Activated CD4-positive, alpha-beta memory T cell treated with anti-CD3 and anti-CD28 coated beads for 36 hours (primary cell): ENCODE measurements around the gene POU3F4. TPM values are rescaled to one million over a fixed set of nuclear protein-coding genes. Genes with fewer than 3 reads are reported as not detected.

Experiments used
- CTCF ChIA-PET: fragments of 350-600 bp; sonication (Branson Sonifier 250); formaldehyde crosslinking; loops from one replicate; lab custom pipeline; 2021; ENCODE audit warnings: antibody characterized with exemption, inconsistent platforms; lab: Charles Lee
- POLR2A ChIA-PET: fragments of 350-600 bp; sonication (Branson Sonifier 250); formaldehyde crosslinking; loops from one replicate; lab custom pipeline; 2021; ENCODE audit warnings: antibody characterized with exemption; lab: Charles Lee
- DNase-seq: peaks from one replicate; pipeline ENCODE4 v3.0.0-alpha.2; 2020
- H3K27ac Mint-ChIP-seq: one replicate; pipeline ENCODE4 v1.8.0; 2021; ENCODE audit warnings: mixed read lengths
- H3K27me3 Mint-ChIP-seq: one replicate; pipeline ENCODE4 v1.8.0; 2021; ENCODE audit warnings: mixed read lengths
- H3K36me3 Mint-ChIP-seq: one replicate; pipeline ENCODE4 v1.8.0; 2021; ENCODE audit warnings: mixed read lengths
- H3K4me1 Mint-ChIP-seq: one replicate; pipeline ENCODE4 v1.8.0; 2021; ENCODE audit warnings: low read depth, mixed read lengths
- H3K4me3 Mint-ChIP-seq: one replicate; pipeline ENCODE4 v1.8.0; 2021; ENCODE audit warnings: mild to moderate bottlenecking, mixed read lengths
- H3K9me3 Mint-ChIP-seq: one replicate; pipeline ENCODE4 v1.8.0; 2021; ENCODE audit warnings: mixed read lengths
- intact Hi-C: fragments of 100-400 bp; cut with micrococcal nuclease; formaldehyde crosslinking; loops from one replicate; pipeline ENCODE4 v1.15.1; 2023
- total RNA-seq, 2 experiments: library from RNA; stranded (reverse); gene quantifications; one replicate each; pipeline ENCODE4 v1.2.3, GENCODE V29; 2021

POU3F4 gene
- total RNA-seq: not detected

- ChIA-PET CTCF (no interaction called here), POLR2A (no interaction called here)
- intact Hi-C loops: no loop called here
- Mint-ChIP-seq H3K4me1 (peaks cover 4% of the 10 kb centered on the region), H3K27ac (no peak within 1 kb of the TSS), H3K4me3 (no peak within 1 kb of the TSS), H3K27me3 (peaks cover 56% of the 10 kb centered on the region), H3K9me3 (no peaks in the 10 kb centered on the region), H3K36me3 (peaks cover 2% of the 10 kb centered on the region)
- DNase-seq: no peak
These were observed at the start of gene POU3F4 for GRCh38 chrX:83508006-83508405. TSS of gene POU3F4 (plus strand) at chrX:83508290. CDS start at chrX:83508325, 35 bp downstream.

DNA sequence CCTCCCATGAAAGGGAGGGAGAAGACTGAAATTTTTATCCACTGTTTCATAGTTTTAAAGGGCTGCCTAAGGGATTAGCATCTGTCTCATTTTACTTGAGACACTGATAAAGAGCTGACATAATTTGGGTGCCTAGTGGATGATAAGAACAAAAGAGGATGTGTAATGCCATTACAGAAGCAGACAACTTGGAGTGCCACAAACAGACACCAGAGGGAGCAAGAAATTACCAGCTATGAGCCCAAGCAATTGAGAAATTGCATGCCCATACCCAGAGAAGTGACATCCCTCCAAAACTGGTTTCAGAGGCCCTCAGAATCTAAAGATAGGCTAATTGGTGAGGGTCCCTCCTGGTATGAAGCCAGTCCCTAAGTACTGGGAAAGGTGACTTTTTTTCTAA, 38.5 kb upstream of the POU3F4 start:
- intact Hi-C loops: loop anchor here (1.0 kb wide), 1 partner anchor 166 kb away; no protein-coding TSS in a partner anchor
- Mint-ChIP-seq H3K4me1 (no peaks in the 10 kb centered on the region), H3K27me3 (no peaks in the 10 kb centered on the region), H3K4me3 (no peak overlapping the region), H3K27ac (no peak overlapping the region), H3K9me3 (no peaks in the 10 kb centered on the region), H3K36me3 (no peaks in the 10 kb centered on the region)
- POLR2A ChIA-PET: no interaction called here
- DNase-seq: no peak
- CTCF ChIA-PET: interaction anchor here (1.4 to 1.8 kb wide), 2 partner anchors 165 to 166 kb away, joined by 3 to 5 read pairs; no protein-coding TSS in a partner anchor

DNA sequence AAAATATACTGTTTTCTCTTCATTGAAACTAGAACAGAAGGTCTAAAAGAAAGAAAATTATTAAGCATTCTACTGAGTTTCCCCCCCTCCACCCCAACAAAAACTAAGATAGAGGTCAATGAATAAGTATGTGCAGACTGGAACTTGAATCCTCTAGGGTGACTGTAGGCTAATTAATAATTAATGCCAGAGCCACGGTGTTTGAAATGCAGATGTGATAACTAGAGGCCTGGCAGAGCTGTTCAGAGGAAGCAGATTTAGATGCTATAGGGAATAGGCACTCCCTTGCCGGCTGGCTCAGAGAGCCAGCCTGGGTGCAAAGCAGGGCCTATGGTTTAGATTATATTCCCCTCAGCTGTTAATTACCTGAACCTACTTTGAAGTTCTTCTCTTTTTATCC, 12.2 kb upstream of the POU3F4 start:
- Mint-ChIP-seq H3K27me3 (no peaks in the 10 kb centered on the region), H3K4me3 (no peak overlapping the region), H3K36me3 (no peaks in the 10 kb centered on the region), H3K27ac (no peak overlapping the region), H3K4me1 (no peaks in the 10 kb centered on the region), H3K9me3 (no peaks in the 10 kb centered on the region)
- intact Hi-C loops: no loop called here
- CTCF ChIA-PET: no interaction called here
- POLR2A ChIA-PET: no interaction called here
- DNase-seq: no peak

DNA sequence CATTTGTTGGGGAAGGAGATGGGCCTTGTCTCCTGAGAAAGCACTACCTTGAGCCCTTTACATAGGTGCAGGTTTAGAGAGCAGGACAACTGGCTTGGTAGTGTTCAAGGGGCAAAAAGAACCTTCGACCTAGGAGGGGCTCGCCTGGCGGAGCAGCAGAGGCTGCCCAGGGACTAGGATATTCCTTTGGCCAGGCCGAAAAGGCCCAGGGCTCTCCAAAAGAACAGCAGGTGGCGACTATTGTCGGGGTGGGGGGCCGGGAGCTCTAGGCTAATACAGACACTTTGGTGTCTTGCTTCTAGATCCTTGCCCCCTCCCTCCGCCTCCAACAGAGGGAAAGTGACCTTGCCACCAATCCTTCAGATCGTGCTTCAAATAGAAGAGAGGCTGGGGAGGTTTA, 7.1 kb upstream of the POU3F4 start:
- CTCF ChIA-PET: no interaction called here

GRCh38 chrX:83501530-83501929, 6.6 kb upstream of the POU3F4 start:
- peaks cover 26% of the 10 kb centered on the region for H3K27me3 Mint-ChIP-seq
- intact Hi-C loops: no loop called here

More for the DNA sequence above, 7.1 kb upstream of the POU3F4 start:
- no peaks in the 10 kb centered on the region for H3K4me1 Mint-ChIP-seq
- no peaks in the 10 kb centered on the region for H3K9me3 Mint-ChIP-seq
- H3K4me3 Mint-ChIP-seq: no peak overlapping the region
- no peak for DNase-seq
- no peak overlapping the region for H3K27ac Mint-ChIP-seq
- no peaks in the 10 kb centered on the region for H3K36me3 Mint-ChIP-seq
- peaks cover 25% of the 10 kb centered on the region for H3K27me3 Mint-ChIP-seq
- intact Hi-C loops: no loop called here
- POLR2A ChIA-PET: no interaction called here

GRCh38 chrX:83504721-83505479, 3.2 kb upstream of the POU3F4 start:
- CTCF ChIA-PET: no interaction called here
- H3K27ac Mint-ChIP-seq: no peak overlapping the region
- POLR2A ChIA-PET: no interaction called here
- DNase-seq: no peak
- H3K4me1 Mint-ChIP-seq: peaks cover 4% of the 10 kb centered on the region
- intact Hi-C loops: no loop called here
- H3K27me3 Mint-ChIP-seq: peaks cover 56% of the 10 kb centered on the region
- no peak overlapping the region for H3K4me3 Mint-ChIP-seq
- peaks cover 2% of the 10 kb centered on the region for H3K36me3 Mint-ChIP-seq
- H3K9me3 Mint-ChIP-seq: no peaks in the 10 kb centered on the region

More at GRCh38 chrX:83501530-83501929, 6.6 kb upstream of the POU3F4 start:
- CTCF ChIA-PET: no interaction called here
- POLR2A ChIA-PET: no interaction called here
- no peaks in the 10 kb centered on the region for H3K9me3 Mint-ChIP-seq
- DNase-seq: no peak
- H3K4me3 Mint-ChIP-seq: no peak overlapping the region
- H3K36me3 Mint-ChIP-seq: no peaks in the 10 kb centered on the region
- no peak overlapping the region for H3K27ac Mint-ChIP-seq
- no peaks in the 10 kb centered on the region for H3K4me1 Mint-ChIP-seq

DNA sequence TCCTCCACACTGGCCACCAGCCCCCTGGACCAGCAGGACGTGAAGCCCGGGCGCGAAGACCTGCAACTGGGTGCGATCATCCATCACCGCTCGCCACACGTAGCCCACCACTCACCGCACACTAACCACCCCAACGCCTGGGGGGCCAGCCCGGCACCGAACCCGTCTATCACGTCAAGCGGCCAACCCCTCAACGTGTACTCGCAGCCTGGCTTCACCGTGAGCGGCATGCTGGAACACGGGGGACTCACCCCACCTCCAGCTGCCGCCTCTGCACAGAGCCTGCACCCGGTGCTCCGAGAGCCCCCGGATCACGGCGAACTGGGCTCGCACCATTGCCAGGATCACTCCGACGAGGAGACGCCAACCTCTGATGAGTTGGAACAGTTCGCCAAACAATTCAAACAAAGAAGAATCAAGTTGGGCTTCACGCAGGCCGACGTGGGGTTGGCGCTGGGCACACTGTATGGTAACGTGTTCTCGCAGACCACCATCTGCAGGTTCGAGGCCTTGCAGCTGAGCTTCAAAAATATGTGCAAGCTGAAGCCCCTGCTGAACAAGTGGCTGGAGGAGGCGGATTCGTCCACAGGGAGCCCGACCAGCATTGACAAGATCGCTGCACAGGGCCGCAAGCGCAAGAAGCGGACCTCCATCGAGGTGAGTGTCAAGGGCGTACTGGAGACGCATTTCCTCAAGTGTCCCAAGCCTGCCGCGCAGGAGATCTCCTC, 600 bp downstream of the POU3F4 start:
- intact Hi-C loops: no loop called here
- H3K27ac Mint-ChIP-seq: no peak overlapping the region
- POLR2A ChIA-PET: no interaction called here
- no peaks in the 10 kb centered on the region for H3K9me3 Mint-ChIP-seq
- no peak for DNase-seq
- peaks cover 2% of the 10 kb centered on the region for H3K36me3 Mint-ChIP-seq
- peaks cover 56% of the 10 kb centered on the region for H3K27me3 Mint-ChIP-seq
- no peak overlapping the region for H3K4me3 Mint-ChIP-seq
- peaks cover 4% of the 10 kb centered on the region for H3K4me1 Mint-ChIP-seq
- CTCF ChIA-PET: no interaction called here

DNA sequence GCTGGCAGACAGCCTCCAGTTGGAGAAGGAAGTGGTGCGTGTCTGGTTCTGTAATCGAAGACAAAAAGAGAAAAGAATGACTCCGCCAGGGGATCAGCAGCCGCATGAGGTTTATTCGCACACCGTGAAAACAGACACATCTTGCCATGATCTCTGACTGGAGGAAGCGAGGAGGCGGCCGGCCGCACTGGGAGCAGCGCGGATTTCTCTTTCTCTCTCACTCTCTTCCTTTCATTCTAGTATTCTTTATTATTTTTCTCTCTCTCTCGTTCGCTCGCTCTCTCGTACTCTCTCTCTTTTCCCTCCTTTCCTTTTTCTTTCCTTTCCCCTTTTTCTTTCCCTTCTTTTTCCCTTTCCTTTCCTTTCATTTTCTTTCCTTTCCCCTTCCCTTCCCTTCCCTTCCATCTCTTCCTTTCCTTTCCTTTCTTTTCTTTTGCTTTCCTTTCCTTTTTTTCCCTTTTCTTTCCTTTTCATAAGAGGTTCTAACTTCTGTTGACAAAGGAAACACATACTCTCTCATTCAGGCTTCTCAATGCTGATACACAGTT, 1.2 kb downstream of the POU3F4 start:
- intact Hi-C loops: no loop called here
- Mint-ChIP-seq H3K4me3 (no peak overlapping the region), H3K27ac (no peak overlapping the region), H3K9me3 (no peaks in the 10 kb centered on the region), H3K36me3 (peaks cover 2% of the 10 kb centered on the region), H3K4me1 (peaks cover 4% of the 10 kb centered on the region), H3K27me3 (peaks cover 51% of the 10 kb centered on the region)
- CTCF ChIA-PET: no interaction called here
- DNase-seq: no peak
- POLR2A ChIA-PET: no interaction called here

DNA sequence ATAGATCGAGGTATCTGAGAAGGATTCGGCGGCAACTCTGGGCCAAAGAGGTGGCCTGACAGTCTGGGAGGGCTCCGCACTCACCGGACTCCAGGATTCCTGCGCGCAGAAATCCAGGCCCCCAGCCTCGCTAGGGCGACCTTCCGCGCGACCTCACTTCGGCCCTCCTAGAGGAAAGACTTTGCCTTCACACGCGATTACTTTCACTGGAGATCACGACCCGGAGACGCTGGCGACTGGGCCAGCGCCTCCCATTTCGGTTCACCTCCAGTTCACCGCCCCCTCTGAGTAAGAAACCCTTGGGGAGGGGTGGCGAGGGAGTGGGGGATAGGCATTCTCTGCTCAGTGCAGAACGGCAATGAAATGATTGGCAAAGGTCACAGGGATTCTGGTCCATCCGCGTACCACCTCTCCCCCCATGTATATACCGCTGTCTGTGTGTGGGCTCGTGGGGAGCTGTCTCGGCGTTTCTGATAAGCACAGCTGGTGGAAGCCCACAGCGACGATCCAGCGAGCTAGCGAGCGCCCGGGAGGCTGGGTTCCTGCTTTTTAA, 2.5 kb downstream of the POU3F4 start:
- Mint-ChIP-seq H3K4me3 (no peak overlapping the region), H3K27me3 (peaks cover 48% of the 10 kb centered on the region), H3K36me3 (peaks cover 2% of the 10 kb centered on the region), H3K27ac (no peak overlapping the region), H3K9me3 (no peaks in the 10 kb centered on the region), H3K4me1 (peaks cover 4% of the 10 kb centered on the region)
- DNase-seq: no peak
- CTCF ChIA-PET: no interaction called here
- POLR2A ChIA-PET: no interaction called here
- intact Hi-C loops: no loop called here

DNA sequence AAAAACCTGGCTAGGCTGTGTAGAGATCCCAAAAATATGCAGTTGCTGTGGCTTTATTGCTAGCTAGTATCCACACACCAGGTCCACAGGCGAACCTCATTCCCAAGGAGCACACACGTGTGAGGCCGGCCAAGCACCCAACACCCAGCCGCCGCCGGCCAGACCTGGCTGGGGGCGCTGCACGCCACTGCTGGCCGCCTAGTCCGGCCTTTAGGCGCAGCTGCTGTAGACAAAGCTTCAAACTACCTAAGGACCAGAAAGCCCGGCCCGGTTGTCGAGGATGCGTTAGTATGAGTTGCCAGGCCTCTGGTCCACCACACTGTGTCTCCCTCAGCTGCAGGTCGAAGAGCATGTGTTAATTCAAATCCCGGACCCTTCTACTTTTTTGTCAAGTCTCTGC, 3.1 kb downstream of the POU3F4 start:
- intact Hi-C loops: no loop called here
- H3K27ac Mint-ChIP-seq: no peak overlapping the region
- no peaks in the 10 kb centered on the region for H3K9me3 Mint-ChIP-seq
- ChIA-PET CTCF (no interaction called here), POLR2A (no interaction called here)
- H3K4me3 Mint-ChIP-seq: no peak overlapping the region
- peaks cover 4% of the 10 kb centered on the region for H3K4me1 Mint-ChIP-seq
- DNase-seq: no peak
- H3K36me3 Mint-ChIP-seq: peaks cover 2% of the 10 kb centered on the region
- H3K27me3 Mint-ChIP-seq: peaks cover 43% of the 10 kb centered on the region

- POLR2A ChIA-PET: no interaction called here
- H3K27ac Mint-ChIP-seq: no peak overlapping the region
These were observed 4.0 kb downstream of the POU3F4 start for GRCh38 chrX:83512111-83512510.

GRCh38 chrX:83516597-83516996, 8.5 kb downstream of the POU3F4 start:
- ChIA-PET POLR2A (no interaction called here), CTCF (no interaction called here)
- DNase-seq: no peak
- intact Hi-C loops: no loop called here
- Mint-ChIP-seq H3K36me3 (no peaks in the 10 kb centered on the region), H3K27me3 (peaks cover 7% of the 10 kb centered on the region), H3K4me3 (no peak overlapping the region), H3K4me1 (no peaks in the 10 kb centered on the region), H3K27ac (no peak overlapping the region), H3K9me3 (no peaks in the 10 kb centered on the region)

More at GRCh38 chrX:83512111-83512510, 4.0 kb downstream of the POU3F4 start:
- no peak overlapping the region for H3K4me3 Mint-ChIP-seq
- intact Hi-C loops: no loop called here
- peaks cover 2% of the 10 kb centered on the region for H3K36me3 Mint-ChIP-seq
- DNase-seq: no peak
- H3K4me1 Mint-ChIP-seq: peaks cover 4% of the 10 kb centered on the region
- no peaks in the 10 kb centered on the region for H3K9me3 Mint-ChIP-seq
- CTCF ChIA-PET: no interaction called here
- peaks cover 37% of the 10 kb centered on the region for H3K27me3 Mint-ChIP-seq
